Measurements from ENCODE around the gene CCDC181.
"Not testable (repeated sequence)": the region's sequence is repeated elsewhere in the genome, so short reads cannot be mapped to it uniquely, and the experiment has no call there.

The CCDC181 gene

DNA sequence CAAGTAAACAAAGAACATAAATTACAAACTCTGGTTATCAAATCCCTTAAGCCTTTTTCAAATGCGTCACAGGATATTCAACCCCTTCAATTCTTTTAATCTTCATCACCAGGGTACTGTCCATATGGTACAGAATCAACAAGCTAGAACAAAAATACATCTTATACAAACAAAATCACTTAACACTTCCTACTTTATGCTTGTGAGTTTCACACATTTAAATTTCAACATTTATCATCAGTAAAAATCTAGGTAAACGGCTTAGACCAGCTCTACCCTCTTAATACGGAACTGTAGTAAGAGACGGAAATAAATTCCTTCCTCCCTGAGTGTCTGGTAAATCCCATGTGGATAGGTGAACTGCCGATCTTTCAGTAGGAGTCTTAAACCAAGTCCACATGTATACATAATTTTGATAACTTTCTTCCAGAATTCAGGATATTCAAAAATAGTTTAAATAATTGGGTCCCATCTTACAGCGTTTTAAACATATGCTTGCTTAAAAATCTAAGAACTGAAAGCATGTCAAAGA is 1.0 kb downstream of the CCDC181 start:
- TF ChIP-seq, protein P1, sequence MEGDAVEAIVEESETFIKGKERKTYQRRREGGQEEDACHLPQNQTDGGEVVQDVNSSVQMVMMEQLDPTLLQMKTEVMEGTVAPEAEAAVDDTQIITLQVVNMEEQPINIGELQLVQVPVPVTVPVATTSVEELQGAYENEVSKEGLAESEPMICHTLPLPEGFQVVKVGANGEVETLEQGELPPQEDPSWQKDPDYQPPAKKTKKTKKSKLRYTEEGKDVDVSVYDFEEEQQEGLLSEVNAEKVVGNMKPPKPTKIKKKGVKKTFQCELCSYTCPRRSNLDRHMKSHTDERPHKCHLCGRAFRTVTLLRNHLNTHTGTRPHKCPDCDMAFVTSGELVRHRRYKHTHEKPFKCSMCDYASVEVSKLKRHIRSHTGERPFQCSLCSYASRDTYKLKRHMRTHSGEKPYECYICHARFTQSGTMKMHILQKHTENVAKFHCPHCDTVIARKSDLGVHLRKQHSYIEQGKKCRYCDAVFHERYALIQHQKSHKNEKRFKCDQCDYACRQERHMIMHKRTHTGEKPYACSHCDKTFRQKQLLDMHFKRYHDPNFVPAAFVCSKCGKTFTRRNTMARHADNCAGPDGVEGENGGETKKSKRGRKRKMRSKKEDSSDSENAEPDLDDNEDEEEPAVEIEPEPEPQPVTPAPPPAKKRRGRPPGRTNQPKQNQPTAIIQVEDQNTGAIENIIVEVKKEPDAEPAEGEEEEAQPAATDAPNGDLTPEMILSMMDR (IDR thresholded peaks at IDR 0.05; ENCODE audit: low read depth, low read length), result no peak

GRCh38 chr1:169421309-169421708 is 6.0 kb downstream of the CCDC181 start:
- H3K4me3 ChIP-seq (ENCODE audit: low read depth, low read length), result no peak overlapping the region
- DNase-seq, result no peak
- H3K27me3 ChIP-seq, result peaks cover 20% of the 10 kb centered on the region
- no peaks in the 10 kb centered on the region for H3K9me3 ChIP-seq
- TF ChIP-seq, protein P1 (IDR thresholded peaks at IDR 0.05; ENCODE audit: low read depth, low read length), result no peak
- no peaks in the 10 kb centered on the region for H3K4me1 ChIP-seq
- no peaks in the 10 kb centered on the region for H3K36me3 ChIP-seq

More for the DNA sequence above, 1.0 kb downstream of the CCDC181 start:
- Histone ChIP-seq H3K9me3 (no peaks in the 10 kb centered on the region), H3K27me3 (peaks cover 36% of the 10 kb centered on the region), H3K36me3 (no peaks in the 10 kb centered on the region), H3K4me1 (no peaks in the 10 kb centered on the region), H3K4me3 (ENCODE audit: low read depth, low read length) (peak overlapping the region; percentile 12; the same call in 1 of the 2 replicates)
- DNase-seq, result no peak

DNA sequence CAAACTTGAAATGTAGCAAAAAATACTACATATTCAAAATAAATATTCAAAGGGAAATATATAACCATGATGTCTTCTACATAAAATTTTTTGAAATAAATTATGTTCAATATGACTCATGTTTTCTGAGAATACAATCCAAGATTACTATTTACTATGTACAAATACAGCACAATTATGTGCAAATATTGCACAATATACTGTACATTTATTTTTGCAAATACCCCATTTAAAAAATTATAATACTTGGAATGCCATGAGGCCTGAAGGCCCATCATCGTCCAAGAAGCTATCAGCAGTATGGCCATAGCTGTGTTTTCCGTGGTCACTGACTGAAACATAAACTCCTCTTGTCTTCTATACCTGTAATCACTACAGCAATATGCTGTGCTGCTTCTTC is 12.3 kb downstream of the CCDC181 start:
- DNase-seq, result no peak
- Histone ChIP-seq H3K4me1 (no peaks in the 10 kb centered on the region), H3K27me3 (no peaks in the 10 kb centered on the region; the same call in 1 of the 2 replicates), H3K9me3 (no peaks in the 10 kb centered on the region), H3K4me3 (ENCODE audit: low read depth, low read length) (no peak overlapping the region), H3K36me3 (no peaks in the 10 kb centered on the region)
- TF ChIP-seq, protein P1 (IDR thresholded peaks at IDR 0.05; ENCODE audit: low read depth, low read length), result no peak

DNA sequence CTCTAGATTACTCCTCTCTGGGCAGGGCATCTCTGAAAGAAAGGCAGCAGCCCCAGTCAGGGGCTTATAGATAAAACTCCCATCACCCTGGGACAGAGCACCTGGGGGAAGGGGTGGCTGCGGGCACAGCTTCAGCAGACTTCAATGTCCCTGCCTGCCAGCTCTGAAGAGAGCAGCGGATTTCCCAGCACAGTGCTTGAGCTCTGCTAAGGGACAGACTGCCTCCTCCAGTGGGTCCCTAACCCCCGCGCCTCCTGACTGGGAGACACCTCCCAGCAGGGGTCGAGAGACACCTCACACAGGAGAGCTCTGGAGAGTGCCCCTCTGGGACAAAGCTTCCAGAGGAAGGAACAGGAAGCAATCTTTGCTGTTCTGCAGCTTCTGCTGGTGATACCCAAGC is 18.9 kb downstream of the CCDC181 start:
- not testable (repeated sequence) for H3K27me3 ChIP-seq, H3K36me3 ChIP-seq

DNA sequence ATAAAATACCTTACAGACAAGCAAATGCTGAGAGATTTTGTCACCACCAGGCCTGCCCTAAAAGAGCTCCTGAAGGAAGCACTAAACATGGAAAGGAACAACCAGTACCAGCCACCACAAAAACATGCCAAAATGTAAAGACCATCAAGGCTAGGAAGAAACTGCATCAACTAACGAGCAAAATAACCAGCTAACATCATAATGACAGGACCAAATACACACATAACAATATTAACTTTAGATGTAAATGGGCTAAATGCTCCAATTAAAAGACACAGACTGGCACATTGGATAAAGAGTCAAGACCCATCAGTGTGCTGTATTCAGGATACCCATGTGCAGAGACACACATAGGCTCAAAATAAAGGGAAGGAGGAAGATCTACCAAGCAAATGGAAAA is 24.7 kb downstream of the CCDC181 start:
- not testable (repeated sequence) for H3K4me3 ChIP-seq (ENCODE audit: low read depth, low read length); H3K27me3 ChIP-seq; H3K36me3 ChIP-seq; H3K4me1 ChIP-seq; H3K9me3 ChIP-seq; DNase-seq

More for the DNA sequence above, 18.9 kb downstream of the CCDC181 start:
- not testable (repeated sequence) for DNase-seq; H3K4me3 ChIP-seq (ENCODE audit: low read depth, low read length); H3K9me3 ChIP-seq; H3K4me1 ChIP-seq

GRCh38 chr1:169395955-169396354 is 31.3 kb downstream of the CCDC181 start:
- DNase-seq, result no peak
- no peak overlapping the region for H3K4me3 ChIP-seq (ENCODE audit: low read depth, low read length)
- TF ChIP-seq, protein P1 (IDR thresholded peaks at IDR 0.05; ENCODE audit: low read depth, low read length), result no peak
- peaks cover 3% of the 10 kb centered on the region; the same call in 1 of the 2 replicates for H3K36me3 ChIP-seq
- no peaks in the 10 kb centered on the region for H3K9me3 ChIP-seq
- H3K27me3 ChIP-seq, result no peaks in the 10 kb centered on the region
- no peaks in the 10 kb centered on the region for H3K4me1 ChIP-seq

DNA sequence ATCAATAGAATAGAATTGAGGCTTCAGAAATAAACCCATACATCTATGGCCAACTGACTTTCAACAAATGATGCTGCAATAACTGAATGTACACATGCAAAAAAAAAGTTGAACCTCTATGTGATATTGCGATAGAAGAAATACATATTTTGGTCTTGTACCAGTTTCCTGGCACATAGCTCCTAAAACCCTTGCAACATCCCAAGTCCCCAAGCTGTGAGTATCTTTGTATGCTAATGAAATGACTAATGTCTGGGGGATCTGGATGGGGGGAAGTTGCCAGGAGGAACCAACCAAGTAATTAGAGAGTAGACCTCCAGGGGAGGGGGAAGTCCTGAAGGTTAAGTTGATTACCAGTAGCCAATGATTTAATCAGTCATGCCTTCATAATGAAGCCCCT is 34.9 kb downstream of the CCDC181 start:
- Histone ChIP-seq H3K27me3 (no peaks in the 10 kb centered on the region), H3K4me3 (ENCODE audit: low read depth, low read length) (no peak overlapping the region), H3K9me3 (no peaks in the 10 kb centered on the region), H3K36me3 (peaks cover 18% of the 10 kb centered on the region), H3K4me1 (no peaks in the 10 kb centered on the region)
- DNase-seq, result no peak
- TF ChIP-seq, protein P1 (IDR thresholded peaks at IDR 0.05; ENCODE audit: low read depth, low read length), result no peak

Measured in BE2C (cell line).